ENCODE data around the gene ADCY10. TPM values are rescaled to one million over a fixed set of nuclear protein-coding genes. Genes with fewer than 3 reads are reported as not detected.
A peak's percentile ranks its signal among the peaks of the same experiment; 100 is the strongest.

ADCY10 gene
- total RNA-seq, 6 experiments from 2014 or later: 0.12 to 0.22 (median 0.17) TPM; not detected in 2

DNA sequence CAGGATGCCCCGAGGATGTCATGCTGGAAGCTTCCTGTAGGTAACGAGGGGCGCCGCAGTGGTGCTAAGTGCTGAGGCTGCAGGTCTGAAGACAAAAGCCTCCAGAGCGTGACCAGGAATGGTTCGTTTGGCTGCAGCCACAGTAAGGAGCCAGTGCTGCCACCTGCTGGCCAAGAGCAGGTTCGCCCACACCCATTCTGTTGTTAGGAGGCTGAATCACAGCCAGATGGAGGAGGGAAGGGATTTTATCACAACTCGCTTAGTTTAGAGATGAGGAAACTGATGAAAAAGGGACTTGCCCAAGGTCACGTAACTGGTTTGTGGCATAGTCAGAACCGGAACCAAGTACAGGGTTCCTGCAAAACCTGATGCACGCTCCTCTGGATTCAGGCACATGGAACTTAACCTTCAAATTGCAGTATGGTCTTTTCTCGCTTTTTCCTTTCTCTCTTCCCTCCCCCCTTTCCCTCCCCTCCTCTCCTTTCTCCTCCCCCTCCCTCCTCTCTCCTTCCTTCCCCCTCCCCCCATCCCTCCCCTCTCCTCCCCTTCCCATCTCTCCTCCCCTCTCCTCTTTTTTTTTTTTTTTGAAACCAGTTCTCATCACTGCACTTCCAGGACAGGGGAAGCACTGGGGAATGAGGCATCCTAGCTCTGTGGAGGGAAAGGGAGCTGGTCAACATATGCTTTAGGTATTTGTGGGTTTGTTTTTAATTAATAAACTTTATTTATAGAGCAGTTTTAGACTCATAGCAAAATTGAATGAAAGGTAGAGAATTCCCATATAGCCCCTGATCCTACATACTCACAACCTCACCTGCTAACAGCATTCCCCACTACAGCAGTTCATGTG, 110.4 kb downstream of the ADCY10 start:
- Mint-ChIP-seq H3K4me1 (ENCODE audit: low read depth) (peaks cover 58% of the 10 kb centered on the region), H3K27me3 (ENCODE audit: insufficient read depth) (peaks cover 2% of the 10 kb centered on the region), H3K36me3 (ENCODE audit: low read depth) (peaks cover 5% of the 10 kb centered on the region; the same call in 1 of the 2 replicates), H3K4me3 (peak overlapping the region; percentile 72), H3K9me3 (no peaks in the 10 kb centered on the region), H3K27ac (peak overlapping the region; percentile 40)
- TF ChIP-seq CTCF (IDR thresholded peaks at IDR 0.05): peak; percentile 99
- peak; percentile 93 for DNase-seq

DNA sequence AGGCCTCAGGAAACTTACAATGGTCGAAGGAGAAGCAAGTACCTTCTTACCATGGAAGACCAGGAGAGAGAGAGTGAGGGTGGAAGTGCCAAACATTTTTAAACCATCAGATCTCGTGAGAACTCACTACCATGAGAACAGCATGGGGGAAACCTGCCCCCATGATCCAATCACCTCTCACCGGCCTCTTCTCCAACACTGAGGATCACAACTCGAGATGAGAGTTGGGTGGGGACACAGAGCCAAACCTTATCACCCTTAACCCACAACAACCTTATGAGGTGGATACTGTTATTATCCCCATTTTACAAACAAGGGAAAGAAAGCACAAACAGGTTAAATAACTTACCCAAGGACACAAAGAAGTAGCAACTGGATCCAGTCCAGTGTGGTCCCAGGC, 111.7 kb downstream of the ADCY10 start:
- H3K9me3 Mint-ChIP-seq: no peaks in the 10 kb centered on the region
- peaks cover 52% of the 10 kb centered on the region for H3K4me1 Mint-ChIP-seq (ENCODE audit: low read depth)
- no peak for TF ChIP-seq CTCF (IDR thresholded peaks at IDR 0.05)
- no peak overlapping the region for H3K27ac Mint-ChIP-seq
- DNase-seq: no peak
- peaks cover 2% of the 10 kb centered on the region for H3K27me3 Mint-ChIP-seq (ENCODE audit: insufficient read depth)
- H3K4me3 Mint-ChIP-seq: no peak overlapping the region
- H3K36me3 Mint-ChIP-seq (ENCODE audit: low read depth): peaks cover 9% of the 10 kb centered on the region; the same call in 1 of the 2 replicates

DNA sequence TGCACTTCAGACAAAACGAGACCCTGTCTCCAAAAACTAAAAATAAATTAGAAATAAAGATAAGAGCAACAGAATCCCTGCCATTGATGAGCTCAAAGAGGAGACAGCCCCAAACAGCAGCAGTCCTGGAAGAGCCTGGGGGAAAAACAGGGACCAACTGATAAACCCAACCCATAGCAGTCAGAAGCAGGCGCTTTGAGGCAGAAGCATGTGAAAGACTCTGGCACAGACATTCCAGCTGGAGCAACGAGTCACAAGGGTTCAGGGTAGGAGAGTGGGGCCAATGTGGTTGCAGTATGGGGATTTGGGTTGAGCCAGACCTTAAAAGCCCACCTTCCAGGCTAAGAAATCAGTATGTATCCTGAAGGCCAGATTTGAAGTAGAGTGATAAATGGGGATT, 113.7 kb downstream of the ADCY10 start:
- TF ChIP-seq CTCF (IDR thresholded peaks at IDR 0.05): no peak
- H3K4me1 Mint-ChIP-seq (ENCODE audit: low read depth): peaks cover 62% of the 10 kb centered on the region
- DNase-seq: no peak
- no peak overlapping the region for H3K27ac Mint-ChIP-seq
- H3K27me3 Mint-ChIP-seq (ENCODE audit: insufficient read depth): peaks cover 2% of the 10 kb centered on the region
- H3K4me3 Mint-ChIP-seq: no peak overlapping the region
- H3K9me3 Mint-ChIP-seq: no peaks in the 10 kb centered on the region
- H3K36me3 Mint-ChIP-seq (ENCODE audit: low read depth): peaks cover 9% of the 10 kb centered on the region; the same call in 1 of the 2 replicates

GRCh38 chr1:167799747-167800146, 114.2 kb downstream of the ADCY10 start:
- peaks cover 2% of the 10 kb centered on the region for H3K27me3 Mint-ChIP-seq (ENCODE audit: insufficient read depth)
- peaks cover 59% of the 10 kb centered on the region for H3K4me1 Mint-ChIP-seq (ENCODE audit: low read depth)
- no peak for DNase-seq
- no peak overlapping the region for H3K4me3 Mint-ChIP-seq
- peaks cover 10% of the 10 kb centered on the region; the same call in 1 of the 2 replicates for H3K36me3 Mint-ChIP-seq (ENCODE audit: low read depth)
- H3K27ac Mint-ChIP-seq: no peak overlapping the region
- no peaks in the 10 kb centered on the region for H3K9me3 Mint-ChIP-seq
- no peak for TF ChIP-seq CTCF (IDR thresholded peaks at IDR 0.05)

DNA sequence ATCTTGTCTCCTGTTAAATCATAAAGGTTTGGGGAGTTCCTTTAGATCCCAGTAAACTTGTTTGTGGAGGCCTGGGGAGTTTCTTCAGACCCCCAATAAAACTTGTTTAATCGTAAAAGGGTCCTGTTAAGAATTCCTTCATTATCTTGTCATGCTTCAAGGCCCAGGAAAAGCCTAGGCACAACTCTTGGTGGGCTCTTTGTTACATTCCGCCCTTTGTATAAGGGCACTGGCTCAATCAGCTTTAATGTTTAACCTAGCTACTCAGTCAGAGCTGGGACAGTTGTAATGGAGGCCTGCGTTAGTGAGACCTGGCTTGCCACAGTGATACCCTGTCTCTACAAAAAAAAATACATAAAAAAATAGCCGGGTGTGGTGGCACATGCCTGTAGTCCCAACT, 115.0 kb downstream of the ADCY10 start:
- no peak for TF ChIP-seq CTCF (IDR thresholded peaks at IDR 0.05)
- peaks cover 2% of the 10 kb centered on the region for H3K27me3 Mint-ChIP-seq (ENCODE audit: insufficient read depth)
- H3K36me3 Mint-ChIP-seq (ENCODE audit: low read depth): peaks cover 18% of the 10 kb centered on the region
- DNase-seq: no peak
- H3K27ac Mint-ChIP-seq: no peak overlapping the region
- no peaks in the 10 kb centered on the region for H3K9me3 Mint-ChIP-seq
- no peak overlapping the region for H3K4me3 Mint-ChIP-seq
- peaks cover 59% of the 10 kb centered on the region for H3K4me1 Mint-ChIP-seq (ENCODE audit: low read depth)
